ENCODE results near the gene KNTC1. TPM values are rescaled to one million over a fixed set of nuclear protein-coding genes. Genes with fewer than 3 reads are reported as not detected.
"Not testable (repeated sequence)": the region's sequence is repeated elsewhere in the genome, so short reads cannot be mapped to it uniquely, and the experiment has no call there.

The KNTC1 gene
- total RNA-seq, 1 donor from 2014 or later = 10.8 TPM

GRCh38 chr12:122508163-122508562 is 18.9 kb upstream of the KNTC1 start:
- DNase-seq (ENCODE audit: low spot score) = no peak

GRCh38 chr12:122513028-122513427 is 14.0 kb upstream of the KNTC1 start:
- not testable (repeated sequence) for DNase-seq (ENCODE audit: low spot score)

GRCh38 chr12:122513660-122514059 is 13.4 kb upstream of the KNTC1 start:
- no peak for DNase-seq (ENCODE audit: low spot score)

- DNase-seq (ENCODE audit: low spot score) = no peak
Measured at GRCh38 chr12:122515275-122515674, 11.8 kb upstream of the KNTC1 start.

GRCh38 chr12:122516544-122517361 is 10.3 kb upstream of the KNTC1 start:
- no peak for DNase-seq (ENCODE audit: low spot score)

GRCh38 chr12:122517877-122518276 is 9.2 kb upstream of the KNTC1 start:
- DNase-seq (ENCODE audit: low spot score) = peak; percentile 93

GRCh38 chr12:122518908-122519307 is 8.1 kb upstream of the KNTC1 start:
- no peak for DNase-seq (ENCODE audit: low spot score)

GRCh38 chr12:122519418-122519817 is 7.6 kb upstream of the KNTC1 start:
- DNase-seq (ENCODE audit: low spot score) = no peak

- no peak for DNase-seq (ENCODE audit: low spot score)
Measured at GRCh38 chr12:122520676-122521075, 6.4 kb upstream of the KNTC1 start.

- DNase-seq (ENCODE audit: low spot score) = no peak
Measured at GRCh38 chr12:122523280-122523679, 3.8 kb upstream of the KNTC1 start.

GRCh38 chr12:122523846-122524718 is 3.0 kb upstream of the KNTC1 start:
- no peak for DNase-seq (ENCODE audit: low spot score)

GRCh38 chr12:122527478-122527944 is 462 bp downstream of the KNTC1 start:
- DNase-seq (ENCODE audit: low spot score) = peak; percentile 18

GRCh38 chr12:122528582-122528981 is 1.5 kb downstream of the KNTC1 start:
- no peak for DNase-seq (ENCODE audit: low spot score)

- DNase-seq (ENCODE audit: low spot score) = no peak
Measured at GRCh38 chr12:122528992-122529391, 1.9 kb downstream of the KNTC1 start.

- DNase-seq (ENCODE audit: low spot score) = no peak
Measured at GRCh38 chr12:122533856-122534255, 6.8 kb downstream of the KNTC1 start.

- no peak for DNase-seq (ENCODE audit: low spot score)
Measured at GRCh38 chr12:122537021-122537420, 10.0 kb downstream of the KNTC1 start.

GRCh38 chr12:122538496-122538895 is 11.4 kb downstream of the KNTC1 start:
- no peak for DNase-seq (ENCODE audit: low spot score)

- DNase-seq (ENCODE audit: low spot score) = no peak
Measured at GRCh38 chr12:122544537-122544936, 17.5 kb downstream of the KNTC1 start.

GRCh38 chr12:122545855-122546254 is 18.8 kb downstream of the KNTC1 start:
- no peak for DNase-seq (ENCODE audit: low spot score)

GRCh38 chr12:122547330-122547729 is 20.3 kb downstream of the KNTC1 start:
- no peak for DNase-seq (ENCODE audit: low spot score)

- no peak for DNase-seq (ENCODE audit: low spot score)
Measured at GRCh38 chr12:122558745-122559641, 31.9 kb downstream of the KNTC1 start.

All from umbilical cord (tissue), 2 donors.